SK-N-SH (cell line): Measurements from ENCODE around the gene RPL12.

Experiments
- SIN3A ChIP-seq: IDR thresholded peaks from 2 replicates; pipeline ENCODE4 v1.6.1; 2012; ENCODE audit warnings: low read depth, mild to moderate bottlenecking, low read length, moderate library complexity, borderline replicate concordance
- TF ChIP-seq, protein P1 (sequence below): fragments of 200-600 bp; sonication (generic); IDR thresholded peaks from 2 replicates; pipeline ENCODE4 v1.6.1; 2017; ENCODE audit warnings: antibody characterized with exemption, mild to moderate bottlenecking, moderate library complexity
- TF ChIP-seq, protein P2 (sequence below): IDR thresholded peaks from 2 replicates; pipeline ENCODE4 v1.6.1; 2012; ENCODE audit warnings: mild to moderate bottlenecking, low read depth, low read length, moderate library complexity

DNA sequence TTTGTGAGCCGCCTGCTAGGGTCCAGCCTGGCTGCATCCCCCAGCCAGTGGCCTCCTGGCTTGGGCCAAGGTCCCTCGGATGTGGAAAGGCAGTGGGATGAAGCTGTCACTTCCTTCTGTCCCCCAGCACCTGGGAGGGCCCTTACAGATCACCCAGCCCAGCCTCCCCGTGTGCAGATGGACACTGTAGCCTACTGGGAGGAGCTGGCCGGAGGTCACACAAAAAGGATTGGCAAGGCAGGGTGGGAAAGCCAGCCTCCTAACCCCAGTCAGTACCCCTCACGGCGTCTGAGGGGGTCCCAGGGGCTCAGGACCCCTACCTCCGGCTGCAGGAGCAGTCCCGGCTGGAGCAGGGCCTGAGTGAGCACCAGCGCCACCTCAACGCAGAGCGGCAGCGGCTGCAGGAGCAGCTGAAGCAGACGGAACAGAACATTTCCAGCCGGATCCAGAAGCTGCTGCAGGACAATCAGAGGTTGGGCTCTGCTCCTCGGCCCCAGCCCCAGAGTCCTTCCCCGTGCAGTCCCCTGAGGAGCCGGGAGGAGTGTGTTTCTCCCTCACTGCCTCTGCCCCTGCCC, 28.4 kb upstream of the RPL12 start:
- TF ChIP-seq, protein P1, sequence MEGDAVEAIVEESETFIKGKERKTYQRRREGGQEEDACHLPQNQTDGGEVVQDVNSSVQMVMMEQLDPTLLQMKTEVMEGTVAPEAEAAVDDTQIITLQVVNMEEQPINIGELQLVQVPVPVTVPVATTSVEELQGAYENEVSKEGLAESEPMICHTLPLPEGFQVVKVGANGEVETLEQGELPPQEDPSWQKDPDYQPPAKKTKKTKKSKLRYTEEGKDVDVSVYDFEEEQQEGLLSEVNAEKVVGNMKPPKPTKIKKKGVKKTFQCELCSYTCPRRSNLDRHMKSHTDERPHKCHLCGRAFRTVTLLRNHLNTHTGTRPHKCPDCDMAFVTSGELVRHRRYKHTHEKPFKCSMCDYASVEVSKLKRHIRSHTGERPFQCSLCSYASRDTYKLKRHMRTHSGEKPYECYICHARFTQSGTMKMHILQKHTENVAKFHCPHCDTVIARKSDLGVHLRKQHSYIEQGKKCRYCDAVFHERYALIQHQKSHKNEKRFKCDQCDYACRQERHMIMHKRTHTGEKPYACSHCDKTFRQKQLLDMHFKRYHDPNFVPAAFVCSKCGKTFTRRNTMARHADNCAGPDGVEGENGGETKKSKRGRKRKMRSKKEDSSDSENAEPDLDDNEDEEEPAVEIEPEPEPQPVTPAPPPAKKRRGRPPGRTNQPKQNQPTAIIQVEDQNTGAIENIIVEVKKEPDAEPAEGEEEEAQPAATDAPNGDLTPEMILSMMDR = no peak
- TF ChIP-seq, protein P2, sequence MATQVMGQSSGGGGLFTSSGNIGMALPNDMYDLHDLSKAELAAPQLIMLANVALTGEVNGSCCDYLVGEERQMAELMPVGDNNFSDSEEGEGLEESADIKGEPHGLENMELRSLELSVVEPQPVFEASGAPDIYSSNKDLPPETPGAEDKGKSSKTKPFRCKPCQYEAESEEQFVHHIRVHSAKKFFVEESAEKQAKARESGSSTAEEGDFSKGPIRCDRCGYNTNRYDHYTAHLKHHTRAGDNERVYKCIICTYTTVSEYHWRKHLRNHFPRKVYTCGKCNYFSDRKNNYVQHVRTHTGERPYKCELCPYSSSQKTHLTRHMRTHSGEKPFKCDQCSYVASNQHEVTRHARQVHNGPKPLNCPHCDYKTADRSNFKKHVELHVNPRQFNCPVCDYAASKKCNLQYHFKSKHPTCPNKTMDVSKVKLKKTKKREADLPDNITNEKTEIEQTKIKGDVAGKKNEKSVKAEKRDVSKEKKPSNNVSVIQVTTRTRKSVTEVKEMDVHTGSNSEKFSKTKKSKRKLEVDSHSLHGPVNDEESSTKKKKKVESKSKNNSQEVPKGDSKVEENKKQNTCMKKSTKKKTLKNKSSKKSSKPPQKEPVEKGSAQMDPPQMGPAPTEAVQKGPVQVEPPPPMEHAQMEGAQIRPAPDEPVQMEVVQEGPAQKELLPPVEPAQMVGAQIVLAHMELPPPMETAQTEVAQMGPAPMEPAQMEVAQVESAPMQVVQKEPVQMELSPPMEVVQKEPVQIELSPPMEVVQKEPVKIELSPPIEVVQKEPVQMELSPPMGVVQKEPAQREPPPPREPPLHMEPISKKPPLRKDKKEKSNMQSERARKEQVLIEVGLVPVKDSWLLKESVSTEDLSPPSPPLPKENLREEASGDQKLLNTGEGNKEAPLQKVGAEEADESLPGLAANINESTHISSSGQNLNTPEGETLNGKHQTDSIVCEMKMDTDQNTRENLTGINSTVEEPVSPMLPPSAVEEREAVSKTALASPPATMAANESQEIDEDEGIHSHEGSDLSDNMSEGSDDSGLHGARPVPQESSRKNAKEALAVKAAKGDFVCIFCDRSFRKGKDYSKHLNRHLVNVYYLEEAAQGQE = no peak
- no peak for TF ChIP-seq SIN3A
